IMR-90 (cell line): ENCODE data around the gene ABHD3. TPM values are rescaled to one million over a fixed set of nuclear protein-coding genes. Genes with fewer than 3 reads are reported as not detected.

Experiments used
- ATAC-seq: fragments of 200-7000 bp; cut with Tn5 transposase; 2 replicates; pipeline ENCODE4 v1.9.1; 2020; ENCODE audit warnings: low read depth, mild to moderate bottlenecking, moderate library complexity
- BruUV-seq: library from RNA; stranded (reverse); fragments of 400-500 nt; replicated peaks from 2 replicates; lab custom pipeline; 2021; lab: Mats Ljungman, UMichigan
- CTCF ChIA-PET: fragments of 300-600 bp; formaldehyde crosslinking; extraction: SDS; loops from one replicate; lab custom pipeline; 2021; ENCODE audit warnings: antibody characterized with exemption; lab: Yijun Ruan, JAX
- POLR2A ChIA-PET: fragments of 300-600 bp; sonication (Branson Sonifier 250); formaldehyde crosslinking; loops from one replicate; lab custom pipeline; 2022; ENCODE audit warnings: antibody characterized with exemption; ENCODE audit not compliant: unreplicated experiment; lab: Charles Lee
- DNase-seq: peaks from one replicate; pipeline ENCODE4 v3.0.0; 2013
- H2AFZ ChIP-seq: replicated peaks from 2 replicates; pipeline ENCODE3; 2013; ENCODE audit warnings: low read length, mild to moderate bottlenecking; ENCODE audit not compliant: poor library complexity
- H2AK5ac ChIP-seq: 2 replicates; pipeline ENCODE4 v1.6.1; 2013; ENCODE audit warnings: low read depth, low read length, inconsistent platforms
- H2AK9ac ChIP-seq: replicated peaks from 2 replicates; pipeline ENCODE3; 2013; ENCODE audit warnings: mild to moderate bottlenecking, low read depth, low read length, moderate library complexity; ENCODE audit not compliant: poor library complexity
- H2BK120ac ChIP-seq: 2 replicates; pipeline ENCODE4 v1.6.1; 2013; ENCODE audit warnings: low read depth, low read length, inconsistent platforms
- H2BK15ac ChIP-seq: 3 replicates; pipeline ENCODE4 v1.6.1; 2013; ENCODE audit warnings: low read depth, low read length, inconsistent platforms
- H2BK20ac ChIP-seq: 2 replicates; pipeline ENCODE4 v1.6.1; 2013; ENCODE audit warnings: low read depth, mild to moderate bottlenecking, inconsistent platforms, low read length, moderate library complexity
- H2BK5ac ChIP-seq: 2 replicates; pipeline ENCODE4 v1.6.1; 2013; ENCODE audit warnings: mild to moderate bottlenecking, low read depth, low read length, inconsistent platforms; ENCODE audit not compliant: poor library complexity, severe bottlenecking
- H3K14ac ChIP-seq: replicated peaks from 2 replicates; pipeline ENCODE4 v1.6.1; 2013; ENCODE audit warnings: low read depth, low read length, inconsistent platforms
- H3K18ac ChIP-seq: 2 replicates; pipeline ENCODE4 v1.6.1; 2013; ENCODE audit warnings: low read depth, low read length, control low read depth
- H3K23ac ChIP-seq: 2 replicates; pipeline ENCODE4 v1.6.1; 2013; ENCODE audit warnings: low read depth, low read length, inconsistent platforms
- H3K27ac ChIP-seq: 2 replicates; pipeline ENCODE4 v1.5.1; 2013; ENCODE audit warnings: mild to moderate bottlenecking, control low read depth, low read length; ENCODE audit not compliant: insufficient read depth
- H3K27me3 ChIP-seq: 2 replicates; pipeline ENCODE4 v1.6.1; 2013; ENCODE audit warnings: low read length; ENCODE audit not compliant: control insufficient read depth, insufficient read depth
- H3K36me3 ChIP-seq: 2 replicates; pipeline ENCODE4 v1.6.1; 2013; ENCODE audit warnings: low read length, mixed read lengths; ENCODE audit not compliant: control insufficient read depth, insufficient read depth
- H3K4ac ChIP-seq: 2 replicates; pipeline ENCODE4 v1.6.1; 2013; ENCODE audit warnings: low read depth, low read length, inconsistent platforms
- H3K4me1 ChIP-seq: 2 replicates; pipeline ENCODE4 v1.6.1; 2013; ENCODE audit warnings: low read length, mixed read lengths; ENCODE audit not compliant: control insufficient read depth, insufficient read depth
- H3K4me2 ChIP-seq: 2 replicates; pipeline ENCODE4 v1.6.1; 2013; ENCODE audit warnings: low read depth, mild to moderate bottlenecking, control low read depth, low read length, moderate library complexity
- H3K4me3 ChIP-seq: 2 replicates; pipeline ENCODE4 v1.5.1; 2013; ENCODE audit warnings: low read depth, mild to moderate bottlenecking, control low read depth, low read length, moderate library complexity; ENCODE audit not compliant: insufficient read depth
- H3K56ac ChIP-seq: 2 replicates; pipeline ENCODE4 v1.6.1; 2013; ENCODE audit warnings: low read length, inconsistent platforms; ENCODE audit not compliant: insufficient read depth; ENCODE audit errors: extremely low read depth
- H3K79me1 ChIP-seq, 2 experiments: 2 replicates each; pipeline ENCODE4 v1.6.1; 2013; ENCODE audit warnings: low read length in 2 of 2, inconsistent platforms in 1 of 2, low read depth in 1 of 2
- H3K9ac ChIP-seq: 2 replicates; pipeline ENCODE4 v1.6.1; 2013; ENCODE audit warnings: low read depth, low read length, control low read depth
- H3K9me1 ChIP-seq: 2 replicates; pipeline ENCODE4 v1.6.1; 2013; ENCODE audit warnings: low read length, inconsistent platforms; ENCODE audit not compliant: insufficient read depth
- H3K9me3 ChIP-seq: 2 replicates; pipeline ENCODE4 v1.6.1; 2013; ENCODE audit warnings: low read length; ENCODE audit not compliant: control insufficient read depth, insufficient read depth
- H4K20me1 ChIP-seq: 2 replicates; pipeline ENCODE4 v1.6.1; 2013; ENCODE audit warnings: low read length, inconsistent platforms; ENCODE audit not compliant: insufficient read depth
- H4K5ac ChIP-seq: 2 replicates; pipeline ENCODE4 v1.6.1; 2013; ENCODE audit warnings: mild to moderate bottlenecking, low read depth, low read length, control low read depth
- H4K8ac ChIP-seq, 2 experiments: 2 replicates each; pipeline ENCODE4 v1.6.1; 2013; ENCODE audit warnings: low read depth in 2 of 2, low read length in 2 of 2, control low read depth in 1 of 2, inconsistent platforms in 1 of 2
- H4K91ac ChIP-seq: 2 replicates; pipeline ENCODE4 v1.6.1; 2013; ENCODE audit warnings: low read depth, low read length, inconsistent platforms; ENCODE audit not compliant: insufficient read depth
- BHLHE40 ChIP-seq: fragments of 150-350 bp; IDR thresholded peaks from 2 replicates; pipeline ENCODE4 v1.6.1; 2016; ENCODE audit warnings: mild to moderate bottlenecking, low read depth, low read length
- CEBPB ChIP-seq: IDR thresholded peaks from 2 replicates; pipeline ENCODE4 v1.6.1; 2012; ENCODE audit warnings: low read depth, low read length, improper control_type of control experiment
- CTCF ChIP-seq: conservative IDR thresholded peaks from 2 replicates; pipeline ENCODE4 v1.5.1; 2012; ENCODE audit warnings: mild to moderate bottlenecking, low read depth, low read length, improper control_type of control experiment
- FOS ChIP-seq: fragments of 150-350 bp; IDR thresholded peaks from 2 replicates; pipeline ENCODE4 v1.6.1; 2016; ENCODE audit warnings: low read depth, low read length
- MAFK ChIP-seq: IDR thresholded peaks from 2 replicates; pipeline ENCODE4 v1.6.1; 2012; ENCODE audit warnings: low read depth, low read length, improper control_type of control experiment
- MAZ ChIP-seq: IDR thresholded peaks from 2 replicates; pipeline ENCODE4 v1.6.1; 2012; ENCODE audit warnings: low read depth, mild to moderate bottlenecking, low read length, improper control_type of control experiment, moderate library complexity, borderline replicate concordance
- MXI1 ChIP-seq: IDR thresholded peaks from 2 replicates; pipeline ENCODE4 v1.6.1; 2012; ENCODE audit warnings: low read depth, mild to moderate bottlenecking, low read length, moderate library complexity, borderline replicate concordance
- NFE2L2 ChIP-seq: fragments of 150-350 bp; IDR thresholded peaks from 2 replicates; pipeline ENCODE4 v1.6.1; 2016; ENCODE audit warnings: low read depth, mild to moderate bottlenecking, low read length
- POLR2A ChIP-seq: IDR thresholded peaks from 2 replicates; pipeline ENCODE4 v1.6.1; 2012; ENCODE audit warnings: mild to moderate bottlenecking, low read depth, low read length
- RCOR1 ChIP-seq: IDR thresholded peaks from 2 replicates; pipeline ENCODE4 v1.6.1; 2012; ENCODE audit warnings: mild to moderate bottlenecking, low read length, improper control_type of control experiment; ENCODE audit not compliant: insufficient replicate concordance
- RFX5 ChIP-seq: IDR thresholded peaks from 2 replicates; pipeline ENCODE4 v1.8.0; 2012; ENCODE audit warnings: low read depth, mild to moderate bottlenecking, low read length, moderate library complexity
- SMC3 ChIP-seq: fragments of 150-350 bp; IDR thresholded peaks from 2 replicates; pipeline ENCODE4 v1.6.1; 2016; ENCODE audit warnings: low read depth, mild to moderate bottlenecking, antibody characterized with exemption, low read length, moderate library complexity
- USF2 ChIP-seq: fragments of 150-350 bp; IDR thresholded peaks from 2 replicates; pipeline ENCODE4 v1.6.1; 2017; ENCODE audit warnings: mild to moderate bottlenecking, antibody characterized with exemption, low read length, low read depth
- WGBS, 2 experiments: methylation state at CpG; one replicate each; pipeline versions ENCODE4 v1.1.5 to v1.1.7; 2013; ENCODE audit warnings: missing lambda C conversion rate in 2 of 2; ENCODE audit not compliant: insufficient read length in 1 of 2; ENCODE audit errors: extremely low coverage in 2 of 2; 5-methylcytosine and 5-hydroxymethylcytosine counted together
- dilution Hi-C: fragments of 300-500 bp; cut with HindIII; formaldehyde crosslinking; loops from one replicate; pipeline ENCODE4 v1.14.3; 2018; ENCODE audit warnings: low sequenced_read_pairs; ENCODE audit not compliant: unreplicated experiment
- in situ Hi-C: fragments of 300-500 bp; cut with MboI; formaldehyde crosslinking; loops from 3 replicates; pipeline ENCODE4 v1.14.3; 2019; ENCODE audit warnings: low sequenced_read_pairs, inconsistent platforms, mixed read lengths
- intact Hi-C: fragments of 100-400 bp; cut with micrococcal nuclease; formaldehyde crosslinking; loops from 2 replicates; pipeline ENCODE4 v1.10.0; 2022
- polyA plus RNA-seq, 3 experiments: library from polyadenylated mRNA; depleted of rRNA; stranded (reverse); fragments of >200 nt; gene quantifications; 2 replicates each; pipeline ENCODE4 v1.2.3, GENCODE V29; 2012; ENCODE audit warnings: low replicate concordance in 1 of 3
- total RNA-seq: library from RNA; depleted of rRNA; stranded (reverse); fragments of >200 nt; gene quantifications from 2 replicates; pipeline ENCODE4 v1.2.3, GENCODE V29; 2012

ABHD3 gene
- total and polyA plus RNA-seq, 2 of the 4 experiments (the other 2 are of a cell fraction), result 4.5 to 5.5 TPM

- no TSS peak for BruUV-seq
- intact Hi-C loops, result no loop called here
- DNase-seq, result no peak
- Histone ChIP-seq H2AK5ac (no peak overlapping the region), H3K4me2 (no peak overlapping the region), H2BK15ac (no peak overlapping the region), H2BK120ac (no peak overlapping the region), H3K14ac (no peak overlapping the region), H2BK20ac (no peak overlapping the region), H2AFZ (no peak overlapping the region), H3K4me1 (no peaks in the 10 kb centered on the region), H3K23ac (no peak overlapping the region), H4K8ac (no peak overlapping the region), H3K4me3 (no peak overlapping the region), H3K56ac (no peak overlapping the region), H4K20me1 (no peaks in the 10 kb centered on the region), H3K9ac (no peak overlapping the region), H3K27me3 (no peaks in the 10 kb centered on the region), H3K27ac (no peak overlapping the region), H2BK5ac (no peak overlapping the region), H3K9me3 (peaks cover 3% of the 10 kb centered on the region; the same call in 1 of the 2 replicates), H3K18ac (no peak overlapping the region), H3K36me3 (no peaks in the 10 kb centered on the region), H4K5ac (no peak overlapping the region), H3K9me1 (no peaks in the 10 kb centered on the region), H3K4ac (no peak overlapping the region), H3K79me1 (no peaks in the 10 kb centered on the region), H2AK9ac (no peak overlapping the region), H4K91ac (no peak overlapping the region)
- CTCF ChIA-PET, result no interaction called here
- dilution Hi-C loops, result no loop called here
- ATAC-seq, result no peak
- POLR2A ChIA-PET, result no interaction called here
- TF ChIP-seq MXI1, result no peak
- TF ChIP-seq MAFK, result no peak
- TF ChIP-seq BHLHE40, result no peak
- TF ChIP-seq USF2, result no peak
- TF ChIP-seq POLR2A, result no peak
- TF ChIP-seq RCOR1, result no peak
- TF ChIP-seq SMC3, result no peak
- no peak for TF ChIP-seq MAZ
- no peak for TF ChIP-seq CTCF
- TF ChIP-seq NFE2L2, result no peak
- TF ChIP-seq RFX5, result no peak
- no peak for TF ChIP-seq FOS
- no peak for TF ChIP-seq CEBPB
- in situ Hi-C loops, result no loop called here
- WGBS, 2 experiments, result no CpG with 5 or more reads among the region's 2 CpGs
Measured at GRCh38 chr18:21693322-21693721, 11.3 kb downstream of the ABHD3 start.
